IPS-18c (cell line): ENCODE data around the gene VKORC1L1.
"Not testable (repeated sequence)": the region's sequence is repeated elsewhere in the genome, so short reads cannot be mapped to it uniquely, and the experiment has no call there.

Experiments used
- H3K4me3 ChIP-seq: 2 replicates; pipeline ENCODE4 v1.7.0; 2013; ENCODE audit warnings: low read depth, mild to moderate bottlenecking, low read length, moderate library complexity; ENCODE audit not compliant: insufficient read depth
- H3K9me3 ChIP-seq: one replicate; pipeline ENCODE4 v1.6.1; 2013; ENCODE audit warnings: mild to moderate bottlenecking, low read length, moderate library complexity; ENCODE audit not compliant: control insufficient read depth, insufficient read depth

The VKORC1L1 gene

GRCh38 chr7:65872776-65873581 lies at the start of gene VKORC1L1:
VKORC1L1 (plus strand) TSS chr7:65873074; CDS start chr7:65873372, 298 bp downstream.
- peak within 1 kb of the TSS; percentile 73 for H3K4me3 ChIP-seq
- H3K9me3 ChIP-seq: no peaks in the 10 kb centered on the region

GRCh38 chr7:65827366-65827765 lies 45.5 kb upstream of the VKORC1L1 start:
- Histone ChIP-seq H3K9me3 (no peaks in the 10 kb centered on the region), H3K4me3 (no peak overlapping the region)

DNA sequence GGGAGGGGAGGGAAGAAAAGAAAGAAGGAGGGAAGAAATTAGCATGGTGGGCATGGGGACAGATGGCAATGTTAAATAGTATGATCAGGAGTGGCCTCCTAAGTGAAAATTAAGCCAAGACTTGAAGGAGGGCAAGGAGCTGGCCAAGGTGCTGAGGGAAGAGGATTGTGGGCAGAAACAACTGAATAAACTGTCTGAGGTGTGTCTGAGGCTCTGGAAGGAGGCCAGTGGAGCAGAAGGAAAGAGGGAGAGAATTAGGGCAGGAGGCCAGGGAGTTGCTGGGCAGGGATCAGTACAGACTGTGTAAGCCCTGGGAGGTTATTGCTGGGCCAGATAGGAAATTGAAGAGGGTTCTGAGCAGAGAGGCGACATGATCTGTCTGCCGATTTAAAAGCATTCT lies 40.6 kb upstream of the VKORC1L1 start:
- Histone ChIP-seq H3K9me3 (no peaks in the 10 kb centered on the region), H3K4me3 (no peak overlapping the region)

DNA sequence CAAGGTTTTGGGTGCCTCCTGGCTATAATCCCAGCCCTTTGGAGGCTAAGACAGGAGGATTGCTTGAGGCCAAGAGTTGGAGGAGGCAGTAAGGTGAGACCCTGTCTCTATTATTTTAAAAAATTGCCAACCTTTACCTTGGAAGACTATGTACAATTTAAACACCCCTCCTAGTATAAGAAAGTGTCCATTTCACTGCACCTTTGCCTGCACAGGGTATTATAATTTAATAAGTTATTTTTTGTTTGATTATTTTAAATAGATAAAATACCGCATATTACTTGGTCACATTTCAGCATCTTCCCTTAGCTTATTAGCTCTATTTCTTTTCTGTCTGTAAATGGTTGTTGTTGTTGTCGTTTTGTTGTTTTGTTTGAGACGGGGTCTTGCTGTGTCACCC lies 36.2 kb upstream of the VKORC1L1 start:
- H3K9me3 ChIP-seq, H3K4me3 ChIP-seq: not testable (repeated sequence)

DNA sequence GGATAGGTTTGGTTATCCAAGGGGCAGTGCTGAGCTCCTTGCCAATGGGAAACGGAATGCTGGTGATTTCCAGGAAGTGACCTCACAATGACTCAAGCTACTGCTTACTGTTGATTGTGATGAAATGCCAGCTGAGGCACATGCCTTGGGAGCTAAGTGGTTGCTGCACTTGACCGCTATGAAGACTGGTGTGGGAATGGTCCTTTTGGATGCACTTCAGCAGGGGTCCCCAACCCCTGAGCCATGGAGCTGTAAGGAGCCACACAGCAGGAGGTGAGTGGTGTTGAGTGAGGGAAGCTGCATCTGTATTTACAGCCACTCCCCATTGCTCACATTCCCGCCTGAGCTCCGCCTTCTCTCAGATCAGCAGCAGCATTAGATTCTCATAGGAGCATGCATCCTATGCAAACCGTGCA lies 35.3 kb upstream of the VKORC1L1 start:
- H3K4me3 ChIP-seq: not testable (repeated sequence)

DNA sequence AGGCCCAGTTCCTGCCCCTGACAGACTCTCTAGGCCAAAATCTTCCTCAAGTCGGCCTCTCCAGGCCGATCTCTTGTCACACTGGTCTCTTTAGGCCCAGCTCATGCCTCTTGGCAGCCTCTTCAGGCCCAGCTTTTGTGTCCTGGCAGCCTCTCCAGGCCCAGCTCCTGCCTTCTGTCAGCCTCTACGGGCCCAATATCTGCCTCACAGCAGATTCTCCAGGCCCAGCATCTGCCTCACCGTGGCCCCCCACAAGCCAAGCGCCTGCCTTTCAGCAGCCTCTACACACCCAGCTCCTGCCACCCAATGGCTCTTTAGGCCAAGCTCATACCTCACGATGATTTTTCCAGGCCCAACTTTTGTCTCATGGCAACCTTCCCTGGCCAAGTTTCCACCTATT lies 33.0 kb upstream of the VKORC1L1 start:
- H3K4me3 ChIP-seq: no peak overlapping the region

More for the DNA sequence above, 35.3 kb upstream of the VKORC1L1 start:
- not testable (repeated sequence) for H3K9me3 ChIP-seq

GRCh38 chr7:65840446-65840845 lies 32.4 kb upstream of the VKORC1L1 start:
- Histone ChIP-seq H3K9me3 (no peaks in the 10 kb centered on the region), H3K4me3 (no peak overlapping the region)

More for the DNA sequence above, 33.0 kb upstream of the VKORC1L1 start:
- no peaks in the 10 kb centered on the region for H3K9me3 ChIP-seq

- H3K9me3 ChIP-seq, H3K4me3 ChIP-seq: not testable (repeated sequence)
These were observed 29.3 kb upstream of the VKORC1L1 start for GRCh38 chr7:65843616-65844015.

GRCh38 chr7:65846008-65846570 lies 26.8 kb upstream of the VKORC1L1 start:
- Histone ChIP-seq H3K4me3 (no peak overlapping the region), H3K9me3 (no peaks in the 10 kb centered on the region)

GRCh38 chr7:65853426-65853825 lies 19.4 kb upstream of the VKORC1L1 start:
- not testable (repeated sequence) for H3K4me3 ChIP-seq, H3K9me3 ChIP-seq

DNA sequence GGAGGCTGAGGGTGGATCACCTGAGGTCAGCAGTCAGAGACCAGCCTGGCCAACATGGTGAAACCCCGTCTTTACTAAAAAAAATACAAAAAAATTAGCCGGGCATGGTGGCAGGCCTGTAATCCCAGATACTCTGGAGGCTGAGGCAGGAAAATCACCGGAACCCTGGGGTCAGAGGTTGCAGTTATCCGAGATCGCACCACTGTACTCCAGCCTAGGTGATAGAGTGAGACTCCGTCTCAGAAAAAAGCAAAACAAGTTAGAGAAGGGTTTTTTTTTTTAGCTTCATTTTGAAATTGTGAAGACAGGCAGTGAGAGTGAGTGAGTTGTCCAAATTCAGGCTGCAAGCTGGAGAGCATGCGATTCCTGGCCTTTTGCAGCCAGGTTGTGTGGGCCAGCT lies 19.0 kb upstream of the VKORC1L1 start:
- not testable (repeated sequence) for H3K9me3 ChIP-seq, H3K4me3 ChIP-seq

DNA sequence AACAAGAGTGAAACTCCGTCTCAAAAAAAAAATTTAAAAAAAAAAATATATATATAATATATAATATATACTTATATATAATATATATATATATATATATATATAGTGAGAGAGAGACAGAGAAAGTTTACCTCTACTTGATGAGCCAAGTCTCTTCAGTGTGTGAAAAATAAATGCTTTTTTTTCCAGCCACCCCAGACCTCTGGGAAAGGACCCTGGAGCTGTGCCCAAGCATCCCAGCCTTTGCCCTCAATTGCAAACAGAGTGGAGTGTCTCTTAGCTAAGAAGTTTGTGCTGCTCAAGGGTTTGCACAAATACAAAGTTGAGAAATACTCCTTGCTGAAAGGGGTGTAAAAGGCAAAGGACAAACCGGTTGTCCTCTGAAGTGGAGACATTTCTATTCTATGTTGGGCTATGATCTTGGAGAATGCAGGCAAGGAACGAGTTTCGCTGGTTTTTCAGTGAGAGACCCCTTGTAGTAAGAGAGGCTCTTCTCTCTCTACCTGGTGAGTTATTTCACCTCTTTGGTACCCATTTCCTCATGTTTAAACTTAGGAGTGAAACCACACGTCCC lies 15.5 kb upstream of the VKORC1L1 start:
- not testable (repeated sequence) for H3K4me3 ChIP-seq, H3K9me3 ChIP-seq

DNA sequence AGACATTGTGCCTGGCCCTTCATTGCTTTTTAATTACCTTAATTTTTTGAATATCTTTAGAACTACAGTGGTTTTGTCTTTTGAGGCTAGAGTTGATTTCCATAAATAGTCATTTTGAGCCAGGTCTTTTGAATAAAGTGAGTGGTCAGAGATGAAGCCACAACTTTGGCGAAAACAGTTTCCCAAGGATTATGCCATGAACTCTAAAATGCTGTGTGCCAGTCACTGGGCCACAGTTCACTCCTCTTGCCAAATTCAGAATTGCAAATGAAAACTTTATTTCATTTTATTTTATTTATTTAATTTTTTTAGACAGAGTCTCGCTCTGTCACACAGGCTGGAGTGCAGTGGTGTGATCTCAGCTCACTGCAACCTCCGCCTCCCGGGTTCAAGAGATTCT lies 14.2 kb upstream of the VKORC1L1 start:
- H3K4me3 ChIP-seq, H3K9me3 ChIP-seq: not testable (repeated sequence)

DNA sequence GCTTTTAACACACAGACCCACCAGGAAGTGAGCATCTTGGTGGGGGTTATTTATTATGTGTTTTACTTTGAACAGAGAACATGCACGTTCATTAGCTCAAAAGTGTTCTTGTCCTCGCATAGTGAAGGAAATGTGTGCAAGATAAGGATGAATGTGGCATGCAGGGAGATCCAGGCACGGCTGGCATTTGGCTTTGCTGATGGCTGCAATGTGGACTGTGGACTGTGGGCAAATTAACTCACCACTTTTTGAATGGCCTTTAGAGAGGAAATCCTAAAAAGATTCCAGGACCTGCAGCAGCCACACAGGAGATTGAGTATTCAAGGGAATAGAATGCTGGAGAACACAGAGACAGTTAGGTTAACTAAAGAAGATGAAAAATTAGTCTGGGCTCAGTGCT lies 6.6 kb upstream of the VKORC1L1 start:
- not testable (repeated sequence) for H3K4me3 ChIP-seq, H3K9me3 ChIP-seq

- H3K9me3 ChIP-seq, H3K4me3 ChIP-seq: not testable (repeated sequence)
These were observed 5.2 kb upstream of the VKORC1L1 start for GRCh38 chr7:65867681-65868080.

GRCh38 chr7:65869312-65869711 lies 3.6 kb upstream of the VKORC1L1 start:
- not testable (repeated sequence) for H3K4me3 ChIP-seq

GRCh38 chr7:65871451-65871850 lies 1.4 kb upstream of the VKORC1L1 start:
- not testable (repeated sequence) for H3K9me3 ChIP-seq, H3K4me3 ChIP-seq

More at GRCh38 chr7:65869312-65869711, 3.6 kb upstream of the VKORC1L1 start:
- not testable (repeated sequence) for H3K9me3 ChIP-seq

DNA sequence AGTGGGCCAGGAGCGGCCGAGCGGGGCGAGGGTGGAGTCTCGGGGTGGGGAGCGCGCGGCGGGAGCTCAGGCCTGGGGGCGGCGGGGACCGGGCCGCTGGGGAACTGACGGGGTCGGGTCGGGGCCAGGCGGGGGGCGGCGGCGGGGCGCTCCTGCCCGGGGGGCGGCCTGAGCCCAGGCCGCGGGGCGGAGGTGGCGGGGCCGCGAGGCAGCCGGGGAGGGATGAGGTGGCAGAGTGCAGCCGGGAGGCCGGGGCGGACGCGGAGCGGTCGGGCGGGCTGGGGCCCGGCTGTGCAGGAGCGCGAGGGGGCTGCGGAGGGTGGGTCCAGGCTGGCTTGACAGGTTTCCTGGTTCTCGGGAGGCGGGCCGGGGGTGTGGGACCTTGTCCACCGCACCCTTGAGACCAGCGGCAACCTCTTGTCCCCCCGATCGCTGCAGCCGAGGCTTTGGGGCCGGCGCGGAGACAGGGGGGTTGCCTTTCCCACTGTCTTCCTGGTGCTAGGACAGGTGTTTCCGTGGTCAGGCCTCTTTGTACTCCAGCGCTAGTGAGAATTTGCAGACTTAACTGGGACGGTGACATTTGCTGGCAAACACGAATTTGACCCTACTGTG lies 814 bp downstream of the VKORC1L1 start:
- H3K9me3 ChIP-seq: not testable (repeated sequence)
- peak overlapping the region; percentile 73 for H3K4me3 ChIP-seq
